Activated naive CD4-positive, alpha-beta T cell treated with anti-CD3 and anti-CD28 coated beads, Interleukin-2, amount 50 U/mL, for 72 hours (primary cell): ENCODE data around the gene CEP89. TPM values are rescaled to one million over a fixed set of nuclear protein-coding genes. Genes with fewer than 3 reads are reported as not detected.
"Not testable (repeated sequence)": the region's sequence is repeated elsewhere in the genome, so short reads cannot be mapped to it uniquely, and the experiment has no call there.

Experiments used
- ATAC-seq, 2 donors: fragments of 150-1000 bp; cut with Tn5 transposase; 2 replicates each; pipeline ENCODE4 v1.10.0; 2021; ENCODE audit warnings: mild to moderate bottlenecking in 2 of 2, moderate library complexity in 2 of 2
- DNase-seq, 2 donors: peaks; one replicate each; pipeline ENCODE4 v3.0.0; 2021 to 2022; ENCODE audit warnings: low spot score in 2 of 2
- H3K27ac Mint-ChIP-seq, 2 donors: one replicate each; pipeline ENCODE4 v1.8.0; 2022; ENCODE audit warnings: mild to moderate bottlenecking in 2 of 2, mixed read lengths in 2 of 2
- H3K36me3 Mint-ChIP-seq, 2 donors: one replicate each; pipeline ENCODE4 v1.8.0; 2022; ENCODE audit warnings: mixed read lengths in 2 of 2
- H3K9me3 Mint-ChIP-seq, 2 donors: one replicate each; pipeline ENCODE4 v1.8.0; 2022; ENCODE audit warnings: mixed read lengths in 2 of 2
- total RNA-seq, 2 donors: library from RNA; stranded (reverse); gene quantifications; one replicate each; pipeline ENCODE4 v1.2.3, GENCODE V29; 2022

CEP89 gene
- 10 to 100 TPM; 15.3 to 21.3 TPM for total RNA-seq

DNA sequence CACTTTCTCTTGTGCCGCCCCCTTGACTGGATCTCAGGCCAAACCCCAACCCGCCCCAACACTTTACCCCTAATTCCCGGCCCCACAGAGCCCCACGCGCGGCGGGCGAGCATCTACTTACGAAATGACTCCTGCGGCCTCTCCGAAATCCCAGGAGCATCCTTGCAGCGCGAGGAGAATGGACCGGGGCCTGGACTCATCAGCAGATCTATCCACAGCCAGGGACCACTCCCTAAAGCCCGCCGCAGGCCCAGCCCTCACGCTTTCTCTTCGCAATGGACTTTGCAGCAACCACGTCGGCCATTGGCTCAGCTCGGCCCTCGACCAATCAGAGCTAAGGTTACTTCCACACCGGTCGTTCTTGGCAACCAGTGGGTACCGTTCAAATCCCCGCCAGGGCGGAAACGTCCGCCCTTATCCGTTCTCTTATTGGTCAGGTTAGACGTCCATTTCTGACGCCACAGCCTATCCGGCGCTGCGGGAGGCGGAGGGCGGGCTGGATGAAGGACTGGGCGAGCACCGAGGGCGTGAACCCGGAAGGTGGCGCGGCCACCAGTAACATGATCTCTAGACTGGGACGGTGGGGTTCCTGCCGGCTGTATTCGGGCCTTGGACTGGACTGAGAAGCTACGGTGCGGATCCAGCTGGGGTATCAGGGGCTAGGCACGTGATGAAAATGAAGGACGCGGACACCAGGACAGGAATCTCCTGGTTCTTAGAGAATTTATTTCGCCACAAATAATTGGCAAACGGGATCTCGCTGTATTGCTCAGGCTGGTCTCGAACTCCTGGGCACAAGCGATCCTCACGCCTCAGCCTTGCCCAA is at the start of gene CEP89, which contains the start of gene FAAP24:
Gene CEP89, minus strand, starts transcription at position 244 of the 826 bp plus-strand sequence. Its CDS starts 84 bp downstream, at position 160.
Gene FAAP24, plus strand, starts transcription at position 528 of the 826 bp plus-strand sequence. CDS start 955 bp downstream, outside the sequence.
- Mint-ChIP-seq H3K9me3 (no peaks in the 10 kb centered on the region), H3K36me3 (peaks cover 10 to 17% of the 10 kb centered on the region in 2 donors), H3K27ac (peak within 1 kb of the TSS; percentile 85 to 98)
- peak; percentile 98 to 99 for ATAC-seq
- DNase-seq: peak; percentile 96 to 99

DNA sequence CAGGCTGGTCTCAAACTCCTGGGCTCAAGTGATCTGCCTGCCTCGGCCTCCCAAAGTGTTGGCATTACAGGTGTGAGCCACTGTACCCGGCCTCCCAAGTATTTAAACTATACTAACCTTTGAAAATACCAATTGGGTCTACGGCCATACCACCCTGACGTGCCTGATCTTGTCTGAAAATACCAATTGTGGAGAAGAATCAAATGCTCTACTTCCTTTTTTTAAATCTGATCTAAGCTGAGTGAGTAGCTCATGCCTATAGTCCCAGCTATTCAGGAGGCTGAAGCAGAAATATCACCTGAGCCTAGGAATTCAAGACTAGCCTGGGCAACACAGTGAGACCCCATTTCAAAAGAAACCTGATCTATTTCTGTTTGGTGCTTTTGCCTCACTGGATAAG is 39.1 kb upstream of the CEP89 start:
- H3K9me3 Mint-ChIP-seq, DNase-seq, H3K36me3 Mint-ChIP-seq, H3K27ac Mint-ChIP-seq, ATAC-seq: not testable (repeated sequence)

DNA sequence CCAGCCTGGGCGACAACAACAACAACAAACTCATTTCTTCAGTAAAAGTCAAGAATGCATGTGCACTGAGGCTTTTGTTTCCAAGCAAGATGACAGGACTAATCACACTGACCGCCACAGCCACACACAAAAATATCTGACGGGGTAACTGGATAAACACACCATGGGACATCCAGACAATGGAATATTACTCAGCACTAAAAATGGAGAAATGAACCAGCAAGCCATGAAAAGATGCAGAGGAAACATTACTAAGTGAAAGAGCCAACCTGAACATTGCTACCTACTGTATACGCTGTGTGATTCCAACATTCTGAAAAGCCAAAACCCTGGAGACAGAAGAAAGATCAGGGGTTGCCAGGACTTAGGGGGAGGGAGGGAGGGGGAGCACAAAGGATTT is 37.0 kb upstream of the CEP89 start:
- no peaks in the 10 kb centered on the region for H3K9me3 Mint-ChIP-seq
- no peak overlapping the region for H3K27ac Mint-ChIP-seq
- no peaks in the 10 kb centered on the region for H3K36me3 Mint-ChIP-seq
- ATAC-seq (no peak), DNase-seq (no peak)

DNA sequence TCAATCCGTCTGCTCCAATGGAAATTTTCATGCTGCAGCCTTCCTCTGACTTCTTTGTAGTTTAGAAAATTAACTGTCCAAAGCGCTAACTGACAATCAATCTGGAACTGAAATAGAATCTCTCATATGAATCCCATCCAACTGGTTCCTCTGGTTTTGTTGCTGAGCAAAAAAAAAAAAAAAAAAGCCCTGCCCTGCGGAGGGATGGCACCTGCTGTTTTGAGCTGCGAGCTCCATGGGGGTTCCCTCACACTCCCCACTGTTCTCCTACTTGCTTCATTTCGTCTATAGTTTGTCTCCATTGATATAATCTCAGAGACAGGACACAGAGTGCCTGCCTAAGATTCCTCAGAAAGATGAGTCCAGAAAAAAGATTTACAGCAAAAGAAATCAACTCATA is 33.7 kb upstream of the CEP89 start:
- no peak for DNase-seq
- Mint-ChIP-seq H3K36me3 (no peaks in the 10 kb centered on the region), H3K9me3 (no peaks in the 10 kb centered on the region), H3K27ac (no peak overlapping the region)
- no peak for ATAC-seq

DNA sequence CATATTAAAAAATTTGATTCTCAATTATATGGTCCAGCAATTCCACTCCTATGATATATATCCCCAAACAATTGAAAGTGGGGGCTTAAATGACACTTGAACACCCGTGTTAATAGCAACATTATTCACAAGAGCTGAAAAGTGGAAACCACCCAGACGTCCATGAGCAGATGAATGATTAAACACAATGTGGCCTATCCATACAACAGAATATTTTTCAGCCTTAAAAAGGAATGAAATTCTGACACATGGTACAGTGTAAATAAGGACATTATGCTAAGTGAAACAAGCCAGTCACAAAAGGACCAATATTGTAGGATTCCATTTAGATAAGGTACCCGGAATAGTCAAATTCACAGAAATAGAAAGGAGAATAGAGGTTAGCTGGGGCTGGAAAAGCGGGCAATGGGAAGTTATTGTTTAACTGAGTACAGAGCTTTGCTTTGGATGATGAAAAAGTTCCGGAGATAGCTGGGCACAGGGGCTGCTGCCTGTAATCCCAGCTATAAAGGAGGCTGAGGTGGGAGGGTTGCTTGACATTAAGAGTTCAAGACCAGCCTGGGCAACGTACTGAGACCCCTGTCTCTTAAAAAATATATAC is 31.8 kb upstream of the CEP89 start:
- H3K27ac Mint-ChIP-seq, DNase-seq, ATAC-seq, H3K9me3 Mint-ChIP-seq, H3K36me3 Mint-ChIP-seq: not testable (repeated sequence)

DNA sequence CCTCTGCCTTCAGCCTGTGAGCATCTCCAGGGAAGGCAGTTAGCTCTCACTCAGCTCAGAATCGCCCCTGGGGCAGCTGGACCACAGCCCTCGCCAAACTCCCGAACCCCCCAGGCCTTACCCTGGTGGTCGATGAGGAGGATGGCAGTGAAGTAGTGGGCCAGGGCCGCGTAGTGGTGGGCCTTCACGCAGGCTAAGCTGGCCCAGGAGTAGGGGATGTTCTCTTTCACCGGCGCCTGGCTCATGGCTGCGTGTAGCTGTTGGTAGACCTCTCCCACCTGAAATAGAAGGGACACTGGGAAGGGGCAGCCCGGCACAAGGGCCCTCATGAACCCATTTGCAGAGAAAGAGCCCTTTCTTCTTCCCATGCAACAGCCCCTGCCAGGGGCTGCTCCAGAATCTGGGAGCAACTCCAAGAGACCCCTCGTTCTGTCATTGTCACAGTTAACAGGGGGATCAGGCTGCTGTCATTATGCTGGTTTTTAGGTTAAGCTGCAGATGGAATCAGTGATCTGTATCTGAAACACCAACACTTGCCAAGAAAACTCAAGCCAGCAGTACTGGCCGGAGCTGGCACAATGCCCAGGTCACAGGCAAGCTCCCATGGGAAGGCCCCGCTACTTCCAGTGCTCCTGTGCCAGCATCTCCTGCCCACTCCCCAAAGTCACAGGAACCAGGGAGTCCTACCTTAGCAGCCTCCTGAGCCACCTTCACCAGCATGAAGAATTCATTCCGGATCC is 30.5 kb upstream of the CEP89 start:
- H3K36me3 Mint-ChIP-seq, H3K27ac Mint-ChIP-seq, ATAC-seq, H3K9me3 Mint-ChIP-seq, DNase-seq: not testable (repeated sequence)

DNA sequence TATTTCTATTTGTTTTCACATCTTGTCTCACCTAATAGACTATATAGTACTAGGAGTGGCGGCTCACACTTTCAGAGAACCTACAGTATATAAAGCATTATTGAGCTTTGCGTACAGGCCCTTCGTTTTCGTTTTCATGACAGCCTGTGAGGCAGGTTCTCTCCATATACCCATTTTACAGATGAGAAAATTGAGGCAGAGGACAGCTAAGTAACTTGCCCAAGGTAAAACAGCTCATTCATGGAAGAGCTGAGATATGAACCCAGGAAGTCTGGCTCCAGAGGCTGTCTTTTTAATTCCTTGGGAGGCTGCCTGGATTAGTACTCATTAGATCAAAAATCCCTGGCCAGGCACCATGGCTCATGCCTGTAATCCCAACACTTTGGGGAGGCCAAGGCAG is 29.2 kb upstream of the CEP89 start:
- Mint-ChIP-seq H3K36me3 (no peaks in the 10 kb centered on the region), H3K27ac (peak overlapping the region in 1 of 2 donors; percentile 19), H3K9me3 (no peaks in the 10 kb centered on the region)
- ATAC-seq (no peak), DNase-seq (no peak)

DNA sequence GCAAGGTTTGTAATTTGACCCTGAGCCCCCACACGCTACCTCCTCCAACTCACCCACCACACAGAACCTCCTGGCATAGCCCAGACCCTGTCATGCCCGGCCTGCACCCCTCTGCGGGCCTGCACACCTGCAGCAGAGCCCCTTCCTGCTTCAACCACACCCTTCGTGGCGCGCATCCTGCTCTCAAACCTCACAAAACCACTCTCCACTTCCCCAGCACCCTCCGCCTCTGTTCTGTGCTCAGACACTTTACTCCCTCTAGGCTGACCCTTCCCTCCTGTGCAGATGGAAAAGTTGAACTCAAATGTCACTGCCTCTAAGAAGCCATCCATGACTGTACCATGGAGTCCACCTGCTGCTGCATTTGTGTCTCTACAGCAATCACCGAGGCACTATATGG is 28.8 kb upstream of the CEP89 start:
- ATAC-seq (peak in 1 of 2 donors; percentile 33), DNase-seq (no peak)
- H3K27ac Mint-ChIP-seq: peak overlapping the region in 1 of 2 donors; percentile 19
- H3K36me3 Mint-ChIP-seq: no peaks in the 10 kb centered on the region
- no peaks in the 10 kb centered on the region for H3K9me3 Mint-ChIP-seq

DNA sequence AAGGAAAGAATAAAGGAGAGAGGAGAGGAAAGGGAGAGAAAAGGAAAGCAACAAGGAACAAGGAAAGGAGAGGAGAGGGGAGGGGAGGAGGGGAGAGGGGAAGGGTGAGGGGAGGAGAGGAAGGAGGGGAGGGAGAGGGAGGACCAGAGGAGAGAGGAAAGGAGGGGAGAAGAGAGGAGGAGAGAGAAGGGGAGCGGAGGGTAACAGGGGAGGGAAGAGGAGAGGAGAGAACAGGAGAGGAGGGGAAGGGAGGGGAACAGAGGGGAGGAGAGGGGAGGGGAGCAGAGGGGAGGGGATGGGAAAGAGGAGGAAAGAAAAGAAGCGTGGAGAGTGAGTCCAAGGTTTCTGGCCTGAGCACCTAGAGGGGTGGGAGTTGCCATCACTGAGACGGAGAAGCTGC is 27.0 kb upstream of the CEP89 start:
- Mint-ChIP-seq H3K27ac (no peak overlapping the region), H3K36me3 (no peaks in the 10 kb centered on the region), H3K9me3 (no peaks in the 10 kb centered on the region)
- ATAC-seq (no peak), DNase-seq (no peak)

DNA sequence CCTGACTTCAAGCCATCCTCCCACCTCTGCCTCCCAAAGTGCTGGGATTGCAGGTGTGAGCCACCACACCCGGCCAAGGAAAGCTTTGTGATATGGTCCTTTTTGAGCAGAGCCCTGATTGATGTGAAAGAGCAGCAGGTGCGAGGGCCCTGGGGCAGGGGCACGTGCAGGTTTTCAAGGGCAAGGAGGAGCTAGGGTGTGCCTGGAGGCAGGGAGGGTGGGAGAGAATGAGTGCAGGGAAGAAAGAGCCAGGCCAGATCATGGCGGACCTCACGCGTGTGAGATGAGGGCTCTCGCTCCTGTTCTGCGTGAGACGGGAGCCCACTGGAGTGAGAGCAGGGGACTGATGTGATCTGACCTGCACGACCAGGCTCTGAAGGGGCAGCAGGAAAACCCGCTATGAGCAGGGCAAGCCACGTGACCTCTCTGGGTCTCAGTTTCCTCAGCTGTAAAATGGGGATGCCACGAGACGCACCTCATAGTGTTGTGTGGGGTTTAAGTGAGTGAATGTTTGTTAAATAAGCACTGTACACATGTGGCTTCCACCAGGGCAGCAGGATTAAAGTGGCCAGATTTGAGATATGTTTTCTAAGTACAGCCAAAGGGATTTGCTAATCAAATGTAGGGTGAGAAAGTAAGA is 26.1 kb upstream of the CEP89 start:
- H3K9me3 Mint-ChIP-seq: no peaks in the 10 kb centered on the region

DNA sequence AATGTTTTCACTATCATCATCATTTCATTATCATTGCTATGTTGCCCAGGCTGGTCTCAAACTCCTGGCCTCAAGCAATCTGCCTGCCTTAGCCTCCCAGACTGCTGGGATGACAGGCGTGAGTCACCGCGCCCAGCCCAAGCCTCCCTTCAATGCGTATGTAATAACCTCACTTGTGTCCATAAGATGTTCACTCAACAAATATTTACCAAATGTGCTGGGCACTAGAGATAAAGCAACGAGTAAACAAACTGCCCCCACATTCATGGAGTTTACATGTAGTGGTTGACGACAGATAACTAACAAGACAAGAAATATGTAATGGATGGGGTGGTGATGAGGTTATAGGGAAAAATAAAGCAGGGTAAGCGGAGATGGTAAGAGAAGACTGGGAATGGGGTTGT is 25.3 kb upstream of the CEP89 start:
- not testable (repeated sequence) for DNase-seq, H3K27ac Mint-ChIP-seq, H3K9me3 Mint-ChIP-seq, ATAC-seq, H3K36me3 Mint-ChIP-seq

More for the DNA sequence above, 26.1 kb upstream of the CEP89 start:
- ATAC-seq (no peak), DNase-seq (no peak)
- peak overlapping the region in 1 of 2 donors; percentile 56 for H3K27ac Mint-ChIP-seq
- H3K36me3 Mint-ChIP-seq: no peaks in the 10 kb centered on the region

DNA sequence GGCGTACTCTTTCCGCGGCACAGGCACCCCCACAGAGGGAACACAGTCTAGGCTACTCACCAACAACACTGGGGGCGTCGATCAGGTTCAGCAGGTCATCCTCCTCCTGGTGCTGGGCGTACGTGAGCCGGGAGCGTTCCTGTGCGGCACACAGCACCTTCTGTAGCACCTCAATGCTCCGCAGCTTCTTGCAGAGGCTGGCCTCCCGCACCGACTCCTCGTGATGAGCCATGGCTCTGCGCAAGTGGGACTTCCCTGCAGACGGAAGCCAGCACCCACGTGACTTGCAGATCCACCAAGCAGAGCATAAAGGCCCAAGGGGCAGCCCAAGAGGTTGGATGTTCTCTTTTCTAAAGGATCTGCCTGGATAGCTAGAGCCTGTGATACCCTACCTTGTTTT is 24.2 kb upstream of the CEP89 start:
- H3K36me3 Mint-ChIP-seq, H3K9me3 Mint-ChIP-seq, H3K27ac Mint-ChIP-seq, ATAC-seq, DNase-seq: not testable (repeated sequence)

DNA sequence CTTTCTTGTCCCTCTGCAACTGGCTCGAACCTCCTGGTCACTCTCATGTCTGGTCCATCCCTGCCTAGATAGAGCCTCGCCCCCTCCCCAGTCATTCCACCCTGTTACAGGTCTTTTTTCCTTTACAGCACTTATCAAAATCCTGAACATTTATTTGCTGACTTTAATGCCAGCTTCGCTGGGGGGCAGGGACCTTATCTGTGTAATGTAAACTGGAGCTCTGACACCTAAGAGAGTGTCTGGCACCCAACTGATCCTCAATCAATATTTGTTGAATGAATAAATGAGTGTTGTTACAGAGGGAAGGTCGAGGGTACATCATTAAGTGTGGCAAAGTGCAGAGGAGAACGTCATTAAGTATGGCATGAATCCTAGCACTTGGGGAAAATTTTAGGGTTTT is 17.0 kb upstream of the CEP89 start:
- no peaks in the 10 kb centered on the region for H3K36me3 Mint-ChIP-seq
- no peak overlapping the region for H3K27ac Mint-ChIP-seq
- no peak for DNase-seq
- no peaks in the 10 kb centered on the region for H3K9me3 Mint-ChIP-seq
- ATAC-seq: no peak

DNA sequence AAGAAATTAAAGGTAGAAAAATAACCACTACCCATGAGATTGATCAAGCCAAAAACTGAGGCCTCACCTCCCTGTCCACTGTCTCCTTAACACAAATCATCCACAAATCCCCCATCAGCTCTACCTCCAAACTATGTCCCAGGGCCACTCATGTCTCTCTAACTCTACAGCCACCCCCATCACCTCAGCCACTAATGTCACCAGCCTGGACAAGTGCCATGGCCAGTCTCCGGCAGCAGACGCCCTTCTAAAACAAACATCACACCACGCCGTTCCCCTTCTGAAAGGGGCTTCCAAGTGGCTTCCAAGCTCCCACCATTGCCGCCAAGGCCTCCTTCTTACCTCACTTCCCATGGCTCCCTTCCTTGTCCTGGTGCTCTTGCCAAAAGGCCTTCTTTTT is 16.5 kb upstream of the CEP89 start:
- H3K27ac Mint-ChIP-seq, DNase-seq, H3K9me3 Mint-ChIP-seq, ATAC-seq, H3K36me3 Mint-ChIP-seq: not testable (repeated sequence)

DNA sequence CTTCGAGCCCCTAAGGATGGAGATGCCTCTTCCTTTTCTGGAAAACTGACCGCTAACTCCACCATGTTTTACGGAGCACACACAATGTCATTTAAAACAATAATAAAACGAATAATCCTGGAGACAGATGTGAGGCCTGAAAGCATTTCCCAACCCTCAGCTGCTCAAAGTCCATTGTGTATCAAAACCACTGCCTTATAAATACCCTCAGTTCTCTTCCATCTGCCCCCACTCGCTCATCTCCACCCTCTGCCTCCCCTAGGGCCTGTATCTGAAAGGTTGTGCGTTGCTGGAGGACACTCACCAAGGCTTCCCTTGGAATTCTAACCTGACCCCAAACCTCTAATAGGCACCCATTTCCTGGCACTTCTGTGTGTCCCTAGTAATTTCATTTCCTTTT is 10.7 kb upstream of the CEP89 start:
- not testable (repeated sequence) for DNase-seq, H3K9me3 Mint-ChIP-seq, H3K36me3 Mint-ChIP-seq, ATAC-seq, H3K27ac Mint-ChIP-seq

DNA sequence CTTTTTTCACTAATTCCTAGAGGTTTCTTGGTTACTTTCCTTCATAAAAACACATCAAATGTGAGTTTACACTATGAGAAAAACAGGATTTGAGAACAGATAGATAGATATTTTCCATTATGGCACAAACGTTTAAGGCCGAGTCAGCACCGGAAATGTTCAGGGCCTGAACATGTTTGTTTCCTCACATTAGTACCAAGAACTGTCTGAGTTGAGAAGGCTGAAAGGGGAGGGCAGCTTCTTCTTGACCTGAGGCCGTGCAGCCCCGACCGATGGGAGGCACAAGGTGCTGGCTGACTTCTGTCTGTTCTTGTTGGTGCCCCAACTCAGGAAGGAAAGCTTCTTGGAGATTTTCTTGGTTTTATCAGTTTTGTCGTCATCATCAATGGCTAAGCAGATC is 8.0 kb upstream of the CEP89 start:
- H3K9me3 Mint-ChIP-seq, DNase-seq, ATAC-seq, H3K27ac Mint-ChIP-seq, H3K36me3 Mint-ChIP-seq: not testable (repeated sequence)

DNA sequence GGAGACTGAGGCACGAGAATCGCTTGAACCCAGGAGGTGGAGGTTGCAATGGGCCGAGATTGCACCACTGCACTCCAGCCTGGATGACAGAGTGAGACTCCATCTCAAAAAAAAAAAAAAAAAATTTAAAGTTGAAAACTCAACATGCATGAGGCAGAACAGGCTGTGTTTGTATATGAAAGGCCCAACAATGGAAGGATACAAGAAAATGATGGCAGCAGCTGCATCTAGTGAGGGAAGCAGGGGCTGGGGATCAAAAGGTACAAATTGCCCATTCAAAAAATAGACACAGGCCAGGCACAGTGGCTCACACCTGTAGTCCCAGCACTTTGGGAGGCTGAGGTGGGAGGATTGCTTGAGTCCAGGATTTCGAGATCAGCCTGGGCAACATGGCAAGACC is 6.1 kb upstream of the CEP89 start:
- not testable (repeated sequence) for H3K9me3 Mint-ChIP-seq, H3K27ac Mint-ChIP-seq, H3K36me3 Mint-ChIP-seq, DNase-seq, ATAC-seq
